ENCODE measurements around the gene DTX1.

Gene DTX1

DNA sequence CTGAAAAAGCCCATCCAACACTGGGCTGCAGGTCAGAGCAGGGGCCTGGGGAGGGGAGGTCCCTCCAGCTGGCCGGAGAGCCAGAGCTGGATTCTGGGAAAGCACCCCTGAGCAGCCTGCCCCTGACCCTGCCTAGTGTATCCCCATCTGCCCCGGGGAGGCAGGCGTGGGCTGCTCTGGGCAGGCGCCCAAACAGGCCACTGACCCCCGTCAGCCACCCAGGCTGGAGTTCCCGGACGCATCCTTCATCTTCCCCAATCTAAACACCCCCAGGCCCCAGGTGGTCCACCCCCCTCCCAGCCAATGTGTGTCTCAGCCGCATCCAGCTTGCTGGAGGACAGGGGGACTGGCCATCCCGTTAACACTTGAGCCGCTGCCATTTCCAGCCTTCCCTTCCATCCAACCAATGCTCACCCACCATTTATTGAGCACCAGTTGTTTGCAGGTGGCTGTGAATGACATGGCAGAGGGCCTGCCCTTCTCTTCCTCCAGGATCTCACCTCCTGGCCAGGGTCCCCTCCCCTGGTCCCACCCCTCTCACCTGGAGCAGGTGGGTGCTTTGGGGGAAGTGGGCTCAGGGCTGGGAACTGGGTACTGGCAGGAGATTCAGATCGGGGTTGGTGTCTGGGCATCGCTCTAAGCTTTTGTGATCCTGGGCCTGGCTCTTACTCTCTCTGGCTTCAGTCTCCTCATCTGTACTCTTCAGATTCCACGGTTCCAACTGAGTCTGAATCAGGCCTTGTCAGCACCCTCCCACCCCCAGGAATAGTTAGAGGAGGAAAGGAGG is 743 bp upstream of the DTX1 start:
- DNase-seq (ENCODE audit: low read depth in 3 of 3), result no peak

DNA sequence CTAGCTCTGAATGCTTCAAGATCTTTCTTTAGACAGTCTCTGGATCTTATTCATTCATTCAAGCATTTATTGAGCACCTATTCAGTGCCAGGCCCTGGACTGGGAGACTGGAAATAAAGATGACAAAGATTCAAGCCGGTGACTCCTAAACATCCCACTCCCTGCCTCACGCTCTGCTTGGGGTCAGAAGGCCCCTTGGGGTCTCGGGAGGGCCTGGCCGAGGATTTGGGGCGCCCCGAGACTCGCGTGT is 224 bp upstream of the DTX1 start:
- DNase-seq (ENCODE audit: low read depth in 3 of 3), result no peak

DNA sequence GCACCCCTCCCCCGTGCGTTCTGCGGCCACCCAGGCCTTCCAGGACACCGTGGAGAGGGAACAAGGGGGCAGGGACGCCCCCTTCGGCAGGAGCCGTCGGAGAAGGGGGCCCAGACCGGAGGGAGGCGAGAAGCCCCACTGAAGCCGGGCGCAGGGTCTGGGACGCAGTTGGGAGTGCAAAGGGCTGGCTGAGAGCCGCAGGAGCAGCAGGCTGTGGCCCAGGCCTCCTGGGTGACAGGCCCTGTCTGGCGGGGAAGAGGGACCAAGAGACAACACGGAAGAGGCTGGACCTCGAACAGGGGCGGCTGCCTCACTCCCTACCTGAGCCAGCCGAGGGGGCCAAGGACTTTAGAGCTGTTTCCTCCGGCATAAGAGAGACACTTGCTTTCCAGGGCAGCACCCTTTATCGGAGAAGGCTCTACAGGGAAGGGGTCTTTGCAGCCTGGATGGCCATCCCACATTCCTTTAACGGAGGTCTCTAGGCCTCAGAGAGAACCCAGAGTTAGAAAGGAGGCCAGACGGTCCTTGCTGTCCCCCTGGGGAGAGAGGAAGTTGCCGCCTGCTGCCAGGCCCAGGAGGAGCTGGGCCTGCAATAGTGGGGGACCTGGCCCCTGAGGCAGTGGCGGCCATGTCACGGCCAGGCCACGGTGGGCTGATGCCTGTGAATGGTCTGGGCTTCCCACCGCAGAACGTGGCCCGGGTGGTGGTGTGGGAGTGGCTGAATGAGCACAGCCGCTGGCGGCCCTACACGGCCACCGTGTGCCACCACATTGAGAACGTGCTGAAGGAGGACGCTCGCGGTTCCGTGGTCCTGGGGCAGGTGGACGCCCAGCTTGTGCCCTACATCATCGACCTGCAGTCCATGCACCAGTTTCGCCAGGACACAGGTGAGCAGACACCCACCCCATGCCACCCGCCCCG is 1.3 kb downstream of the DTX1 start:
- DNase-seq (ENCODE audit: low read depth in 3 of 3), result no peak

DNA sequence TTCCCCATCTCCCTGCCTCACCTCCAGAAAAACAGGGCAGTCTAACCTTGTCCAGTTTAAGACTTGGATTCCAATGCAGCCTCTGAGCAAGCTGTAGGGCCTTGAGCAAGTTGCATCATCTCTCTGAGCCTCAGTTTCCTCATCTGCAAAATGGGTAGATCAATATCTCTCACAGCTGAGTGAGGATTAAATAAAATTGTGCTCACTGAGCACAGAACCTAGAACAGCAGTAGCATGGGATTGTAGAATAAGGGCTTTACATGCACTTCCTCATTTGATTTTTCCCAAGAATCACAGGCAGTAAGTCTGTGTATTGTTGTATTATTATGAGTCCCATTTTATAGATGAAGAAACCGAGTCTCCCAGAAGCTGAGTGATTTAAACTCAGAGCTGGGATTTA is 2.0 kb downstream of the DTX1 start:
- DNase-seq (ENCODE audit: low read depth in 3 of 3), result no peak

DNA sequence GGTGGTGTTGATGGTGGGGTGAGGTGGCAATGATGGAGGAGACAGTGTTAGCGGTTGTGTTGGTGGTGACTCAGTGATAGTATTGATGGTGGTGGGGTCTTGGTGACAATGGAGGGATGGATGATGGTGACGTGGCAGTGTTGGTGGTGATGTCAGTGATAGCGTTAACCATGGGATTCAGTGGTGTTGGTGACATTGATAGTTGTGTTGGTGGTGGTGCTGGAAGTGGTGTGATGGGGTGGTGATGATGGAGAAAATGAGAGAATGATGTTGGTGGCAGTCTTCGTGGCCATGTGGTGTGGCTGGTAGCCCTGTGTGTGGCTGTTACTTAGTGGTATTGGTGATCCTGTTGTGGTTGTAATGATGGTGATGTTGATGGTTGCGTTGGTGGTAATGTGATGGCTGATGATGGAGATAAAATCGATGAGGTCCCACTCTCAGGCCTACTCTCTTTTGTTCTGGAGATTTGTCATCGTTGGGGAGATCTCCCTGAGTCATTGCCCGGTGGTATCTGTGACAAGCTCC is 2.6 kb downstream of the DTX1 start:
- no peak for DNase-seq (ENCODE audit: low read depth in 3 of 3)

DNA sequence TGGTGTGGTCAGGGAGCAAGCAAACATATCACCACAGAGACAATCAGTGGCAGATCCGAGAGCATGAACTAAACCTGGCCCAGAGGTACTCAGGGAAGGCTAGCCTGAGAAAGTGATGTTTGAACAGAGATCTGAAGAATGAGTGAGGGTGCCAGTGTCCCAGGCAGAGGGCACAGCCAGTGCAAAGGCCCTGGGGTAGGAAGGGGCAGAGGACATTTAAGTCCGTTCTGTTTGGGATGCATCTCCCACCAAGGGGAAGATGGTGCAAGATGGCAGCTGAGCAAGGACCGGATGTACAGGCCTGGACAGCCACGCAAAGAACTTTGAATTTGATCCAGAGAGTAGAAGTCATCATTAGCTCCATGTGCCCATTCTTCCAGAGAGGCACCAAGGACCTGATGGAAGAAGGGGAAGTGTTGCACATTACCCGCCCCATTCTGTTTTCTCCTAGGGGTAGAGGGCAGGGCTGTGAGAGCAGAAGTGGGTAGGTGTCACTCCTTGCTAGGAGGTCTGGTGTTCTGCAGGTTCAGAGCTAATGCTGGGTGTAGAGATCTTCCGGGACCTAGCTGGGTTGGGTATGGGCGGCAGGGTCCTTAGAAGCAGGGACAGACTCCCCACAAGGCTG is 3.9 kb downstream of the DTX1 start:
- no peak for DNase-seq (ENCODE audit: low read depth in 3 of 3)

DNA sequence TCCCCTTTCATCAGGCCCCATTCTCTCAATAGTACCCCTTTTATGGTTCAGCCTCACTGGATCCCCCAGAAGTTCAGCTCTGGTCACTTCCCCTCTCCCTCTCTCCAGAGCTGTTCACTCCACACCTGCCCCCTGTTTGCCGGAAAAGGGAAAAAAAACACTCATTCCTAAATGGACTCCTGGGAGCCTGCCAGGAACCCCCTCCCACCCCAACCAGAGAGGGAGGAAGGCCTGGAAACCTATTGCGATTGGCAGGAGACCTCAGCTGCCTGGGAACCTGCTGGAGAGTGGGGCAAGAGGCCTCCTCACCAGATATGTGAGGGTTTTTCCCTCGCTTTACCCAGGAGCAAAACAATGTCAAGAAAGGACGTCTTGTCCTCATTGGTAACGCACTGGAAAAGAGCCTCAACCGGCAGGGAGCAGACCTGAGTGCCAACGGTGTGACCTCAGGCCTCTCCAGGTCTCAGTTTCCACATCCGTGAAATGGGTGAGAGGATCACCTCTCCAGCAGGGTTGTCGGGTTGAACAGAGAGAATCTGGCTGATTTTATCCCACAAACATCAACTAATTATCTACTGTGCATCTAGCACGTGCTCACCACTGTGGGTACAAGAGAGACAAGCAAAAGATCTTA is 4.6 kb downstream of the DTX1 start:
- DNase-seq (ENCODE audit: low read depth in 3 of 3), result no peak

DNA sequence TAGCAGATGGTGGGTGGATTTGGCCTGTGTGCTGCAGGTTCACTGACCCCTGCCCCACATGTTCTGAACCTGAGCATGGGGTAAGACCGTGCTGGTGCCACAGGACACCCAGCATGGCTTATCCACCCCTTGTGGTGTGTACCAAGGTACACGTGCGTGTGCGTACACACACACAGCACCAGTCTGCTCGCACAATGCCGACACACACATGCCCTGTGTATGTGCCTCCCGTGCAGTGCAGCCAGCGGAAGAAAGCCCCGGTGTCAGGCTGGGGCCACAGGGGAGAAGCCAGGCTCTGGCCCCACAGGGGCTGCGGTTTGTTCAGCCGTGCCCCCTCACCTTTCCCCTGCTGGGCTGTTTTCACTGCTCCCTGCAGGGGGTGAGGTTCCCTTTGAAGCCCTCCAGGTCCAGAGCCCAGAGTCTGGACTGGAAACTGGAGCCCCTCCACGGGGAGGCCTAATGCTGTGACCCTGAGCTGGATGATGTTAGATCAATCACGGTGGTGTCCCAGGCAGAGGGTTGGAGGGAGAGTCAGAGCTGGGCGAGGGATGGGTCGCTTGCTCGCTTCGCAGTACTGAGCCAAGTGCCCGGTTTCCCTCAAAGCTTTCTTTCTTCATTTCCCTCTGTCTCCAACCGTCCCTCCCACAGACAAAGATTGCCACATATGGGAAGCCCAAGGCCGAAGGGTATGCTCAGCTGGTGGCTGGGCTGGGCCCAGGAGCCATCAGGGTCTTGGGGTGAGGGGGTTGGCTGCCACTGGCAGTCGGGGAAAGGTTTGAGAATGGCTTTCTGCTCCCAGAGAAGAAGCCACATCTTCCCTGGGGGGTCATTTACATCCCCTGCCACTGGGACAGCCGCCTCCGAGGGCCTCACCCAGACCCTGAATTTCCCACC is 6.2 kb downstream of the DTX1 start:
- DNase-seq (ENCODE audit: low read depth in 3 of 3), result no peak

DNA sequence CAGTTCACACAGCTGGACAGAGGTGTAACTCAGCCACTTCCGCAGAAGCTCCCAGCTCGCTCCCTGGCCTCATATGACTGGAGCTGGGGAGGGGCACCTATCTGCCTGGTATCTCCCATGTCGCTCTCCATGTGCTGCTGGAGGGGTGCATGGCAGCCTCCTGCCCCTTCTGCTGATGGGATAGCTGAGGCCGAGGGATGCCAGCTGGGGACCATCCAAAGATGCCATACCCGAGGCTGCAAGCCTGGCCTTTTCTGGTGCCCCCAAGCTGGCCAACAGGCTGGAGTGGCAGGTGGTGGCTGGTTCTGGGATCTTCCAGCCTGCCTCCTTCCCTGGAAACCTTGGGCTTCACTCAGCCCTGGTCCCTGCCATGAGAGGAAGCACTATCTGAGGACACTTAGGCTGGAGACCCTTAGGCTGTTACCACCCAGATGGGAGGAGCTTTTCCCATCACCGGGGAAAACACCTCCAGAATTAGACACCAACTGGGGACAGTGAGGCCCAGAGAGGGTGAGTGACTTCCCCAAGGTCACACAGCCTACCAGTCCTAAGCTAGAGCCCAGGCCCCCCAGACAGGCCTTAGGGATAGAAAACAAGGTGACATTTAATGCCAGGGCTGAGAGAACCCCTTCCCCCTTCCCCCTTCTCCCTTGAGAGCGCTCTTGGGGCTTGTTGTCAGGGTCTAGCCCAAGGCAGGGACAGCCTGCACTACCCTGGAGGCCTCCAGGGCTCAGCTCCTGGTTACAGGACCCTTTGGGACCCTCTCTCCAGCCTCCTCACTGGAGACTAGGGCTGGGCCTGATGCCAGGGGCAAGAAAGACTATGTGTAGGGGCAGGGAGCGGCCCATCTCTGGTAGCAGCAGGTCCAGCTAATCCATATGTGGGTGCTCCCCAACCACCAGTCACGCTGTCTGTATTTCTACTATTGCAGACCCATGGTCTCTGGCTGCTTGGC is 7.1 kb downstream of the DTX1 start:
- no peak for DNase-seq (ENCODE audit: low read depth in 3 of 3)

DNA sequence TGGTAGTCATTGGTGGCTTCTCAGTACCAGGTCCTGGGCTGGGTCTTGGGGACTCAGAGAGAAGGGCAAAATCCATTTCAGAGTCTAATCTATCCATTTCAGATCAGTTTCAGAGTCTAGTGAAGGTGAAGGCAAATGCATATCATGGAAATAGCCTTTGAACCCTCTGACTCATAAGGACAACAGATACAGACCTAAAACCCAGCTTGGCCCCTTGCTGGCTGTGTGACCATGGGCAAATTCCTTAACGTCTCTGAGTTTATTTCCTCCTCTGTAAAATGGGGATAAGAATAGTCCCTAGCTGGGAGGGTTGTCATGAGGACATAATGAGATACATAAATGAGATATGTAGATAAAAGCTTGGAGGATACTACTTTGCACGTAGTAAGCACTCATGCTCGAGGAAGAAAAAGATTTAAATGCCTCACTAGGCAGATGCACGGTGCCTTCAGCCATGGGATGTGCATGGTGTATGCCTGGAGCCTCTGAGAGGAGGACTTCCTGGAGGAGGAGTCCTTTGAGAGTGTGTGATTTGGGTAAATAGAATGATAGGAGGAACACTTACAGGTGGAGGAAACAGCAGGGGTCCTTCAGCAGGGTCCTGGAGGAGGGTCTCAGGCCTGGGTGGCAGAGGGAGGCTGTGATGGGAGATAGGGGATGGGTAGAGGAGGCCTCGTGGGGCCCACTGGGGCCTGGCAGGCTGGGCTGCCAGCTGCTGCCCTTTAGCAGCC is 8.0 kb downstream of the DTX1 start:
- no peak for DNase-seq (ENCODE audit: low read depth in 3 of 3)

DNA sequence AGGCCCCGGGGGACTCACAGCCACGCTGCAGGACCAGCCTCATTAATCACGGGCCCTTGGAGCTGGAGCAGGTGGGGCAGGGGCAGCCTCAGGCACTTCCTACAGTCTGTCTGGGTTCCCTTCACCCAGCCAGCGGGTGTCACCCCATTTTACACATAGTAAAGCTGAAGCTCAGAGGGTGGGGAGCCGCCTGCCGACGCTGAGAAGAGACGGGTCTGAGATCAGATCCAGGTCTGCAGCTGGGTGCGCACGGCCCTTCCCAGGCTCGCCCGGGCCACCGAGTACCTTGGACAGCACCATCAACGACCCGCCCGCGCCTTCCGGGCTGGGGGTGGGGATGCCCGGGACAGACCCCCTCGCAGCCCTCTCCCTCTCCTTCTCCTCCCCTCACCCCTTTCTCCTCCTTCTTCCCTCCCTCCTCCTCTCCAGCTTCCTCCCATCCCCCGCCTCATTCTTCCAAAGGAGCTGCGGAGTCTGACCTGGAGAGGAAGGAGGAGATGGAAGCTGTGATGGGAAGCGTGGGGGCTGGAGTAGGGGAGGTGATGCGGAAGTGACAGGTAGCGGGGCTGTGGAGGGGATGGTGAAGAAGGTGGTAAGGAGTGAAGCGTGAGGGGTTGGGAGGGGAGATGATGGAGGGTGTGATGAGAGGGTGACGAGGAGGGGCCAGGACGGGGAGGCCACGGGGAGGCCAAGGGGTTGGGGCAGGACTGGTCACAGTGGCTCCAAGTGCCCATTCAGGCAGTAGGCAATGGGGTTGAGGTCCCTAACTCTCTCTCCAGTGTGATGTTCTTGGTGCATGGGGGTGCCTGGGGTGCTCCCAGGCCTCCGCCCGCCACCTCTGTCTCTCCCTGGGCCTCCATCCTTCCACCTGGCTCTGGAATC is 8.8 kb downstream of the DTX1 start:
- no peak for DNase-seq (ENCODE audit: low read depth in 3 of 3)

DNA sequence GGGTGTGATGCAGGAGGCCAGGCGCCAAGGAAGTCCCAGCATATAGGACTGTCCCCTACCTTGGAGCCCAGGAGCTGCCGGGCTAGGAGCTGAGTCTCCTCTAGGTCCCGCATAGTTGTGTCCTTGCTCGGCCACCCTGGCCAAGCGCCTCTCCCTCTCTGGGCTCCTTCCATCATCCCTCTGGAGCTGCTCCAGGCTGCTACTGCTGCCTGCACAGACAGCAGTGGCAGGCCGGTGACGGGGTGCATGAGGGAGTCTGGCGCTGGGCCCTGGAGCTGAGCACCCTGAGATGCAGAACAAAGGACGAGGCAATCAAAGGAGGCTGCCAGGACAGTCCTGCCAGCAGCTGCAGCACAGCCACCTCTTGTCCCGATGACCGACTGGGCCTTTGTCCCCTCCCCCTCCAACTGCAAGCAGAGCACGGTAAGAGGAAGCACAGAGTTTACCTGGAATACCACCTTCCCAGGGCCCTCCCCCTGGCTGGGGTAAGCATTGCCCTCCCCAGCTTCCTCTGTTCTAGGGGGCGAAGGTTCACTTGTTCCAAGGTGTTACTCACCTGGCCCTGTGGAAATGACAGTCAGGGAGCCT is 10.4 kb downstream of the DTX1 start:
- no peak for DNase-seq (ENCODE audit: low read depth in 3 of 3)

DNA sequence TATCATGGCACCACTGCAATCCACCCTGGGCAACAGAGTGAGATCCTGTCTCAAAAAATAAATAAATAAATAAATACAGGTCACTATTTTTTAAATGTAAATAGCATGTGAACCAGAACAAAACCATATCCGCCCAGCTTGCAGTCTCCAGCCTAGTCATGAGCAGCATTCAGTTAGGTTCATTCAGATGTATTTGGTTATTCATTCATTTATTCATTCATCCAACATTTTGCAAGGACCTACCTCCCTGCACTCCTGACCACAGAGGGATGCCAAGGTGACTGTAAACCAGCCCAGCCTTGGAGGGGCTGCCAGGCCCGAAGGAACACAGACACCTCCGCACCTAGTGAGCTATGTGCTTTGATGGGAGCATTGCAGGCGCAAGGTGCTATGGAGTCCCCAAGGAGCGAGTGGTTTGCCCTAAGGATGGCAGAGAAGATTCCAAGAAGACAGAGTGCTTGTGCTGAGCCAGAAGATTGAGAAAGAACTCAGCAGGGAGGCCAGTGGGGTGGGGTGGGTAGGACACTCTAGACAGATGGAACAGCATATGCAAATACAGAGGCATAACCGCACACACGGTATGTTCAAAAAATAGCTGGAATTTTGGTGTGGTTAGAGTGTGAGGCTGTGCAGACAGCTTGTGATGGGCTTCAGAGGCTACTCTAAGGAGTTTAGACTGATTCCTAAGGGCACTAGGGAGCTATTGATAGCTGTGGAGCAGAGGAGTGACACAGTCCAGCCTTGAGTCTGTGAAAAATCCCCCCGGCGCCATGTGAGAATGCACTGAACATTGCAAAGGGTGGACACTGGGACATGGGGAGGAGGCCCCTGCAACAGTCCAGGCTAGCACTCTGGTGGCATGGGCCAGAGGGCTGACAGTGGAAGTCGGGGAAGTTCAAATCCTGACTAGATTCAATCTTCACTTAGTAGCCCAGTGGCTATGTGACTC is 11.7 kb downstream of the DTX1 start:
- DNase-seq (ENCODE audit: low read depth in 3 of 3), result no peak

DNA sequence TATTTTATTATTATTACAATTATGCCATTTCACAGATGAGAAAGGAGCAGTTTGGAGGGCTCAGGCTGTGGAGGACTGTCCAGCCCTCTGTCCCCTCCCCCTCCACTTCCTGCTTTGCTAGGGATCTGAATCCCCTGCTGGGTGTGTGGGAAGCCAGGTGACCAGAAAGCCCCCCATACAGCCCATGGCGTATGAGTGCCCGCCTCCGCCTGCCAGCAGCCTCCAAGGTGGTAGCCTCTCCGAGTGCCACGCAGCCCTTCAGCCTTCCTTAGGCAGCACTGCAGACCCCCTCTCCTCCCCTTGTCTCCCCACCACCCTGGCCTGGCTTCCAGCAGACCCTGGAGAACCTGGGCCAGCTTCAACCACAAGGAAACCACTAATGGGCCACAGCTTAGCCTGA is 12.6 kb downstream of the DTX1 start:
- no peak for DNase-seq (ENCODE audit: low read depth in 3 of 3)

DNA sequence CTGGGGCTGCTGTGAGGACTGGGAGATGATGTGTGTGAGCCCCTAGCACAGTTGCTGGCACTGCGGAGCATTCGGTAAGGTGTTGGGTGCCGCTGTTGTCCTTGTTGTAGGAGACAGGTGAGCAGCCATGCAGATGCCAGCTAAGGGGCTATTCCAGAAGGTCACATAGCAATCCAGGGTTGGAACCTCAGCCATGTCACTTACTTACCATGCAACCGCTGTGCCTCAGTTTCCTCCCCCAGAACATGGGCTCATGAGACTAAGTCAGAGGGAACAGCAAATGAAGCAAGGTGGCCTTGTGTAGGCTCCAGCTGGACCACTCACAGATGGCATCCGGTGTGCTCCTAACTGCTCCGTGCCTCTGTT is 13.2 kb downstream of the DTX1 start:
- DNase-seq (ENCODE audit: low read depth in 3 of 3), result no peak

DNA sequence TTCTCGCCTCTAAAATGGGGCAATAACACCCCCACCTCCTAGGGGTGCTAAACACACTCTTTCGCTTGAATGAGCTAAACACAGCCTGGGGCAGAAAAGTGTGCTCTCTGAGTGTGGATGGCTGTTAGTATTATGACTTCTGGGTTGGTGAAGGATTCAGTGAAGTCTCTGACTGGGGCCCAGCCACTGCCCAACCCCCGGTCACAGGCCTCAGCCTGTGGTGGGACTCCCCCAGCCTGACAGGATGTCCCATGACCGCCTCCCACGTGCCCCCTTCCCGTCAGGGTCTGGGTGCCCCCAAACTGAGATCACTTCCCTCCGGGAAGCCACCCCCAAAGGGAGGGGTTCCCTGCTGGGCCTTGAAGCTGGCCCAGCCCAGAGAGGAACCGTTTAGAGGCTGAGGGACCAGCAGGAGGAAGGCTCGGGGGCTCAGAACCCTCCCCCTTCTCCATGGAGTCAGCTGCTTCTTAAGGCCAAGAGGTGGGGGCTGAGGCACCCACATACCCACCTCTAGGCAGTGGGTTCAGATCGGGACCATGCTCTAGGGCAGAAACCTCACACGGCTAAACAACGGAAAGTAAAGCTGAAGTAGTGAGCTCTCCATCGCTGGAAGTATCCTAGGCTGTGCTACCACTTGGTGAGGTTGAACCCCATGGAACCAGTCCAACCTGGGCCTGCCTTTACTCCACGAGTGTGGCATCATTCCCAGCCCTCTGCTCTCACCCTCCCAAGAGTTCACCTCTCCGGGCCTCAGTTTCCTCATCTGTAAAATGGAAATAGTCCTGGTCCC is 13.8 kb downstream of the DTX1 start:
- no peak for DNase-seq (ENCODE audit: low read depth in 3 of 3)

Data from stimulated activated CD4-positive, alpha-beta T cell treated with anti-CD3 and anti-CD28 coated beads, TNF-alpha, amount 100 ng/mL, for 4 hours (primary cell).